GM18502 (cell line): ENCODE data around the gene GRIK3.
"Not testable (repeated sequence)": the region's sequence is repeated elsewhere in the genome, so short reads cannot be mapped to it uniquely, and the experiment has no call there.

Experiments used
- ATAC-seq: cut with Tn5 transposase; IDR thresholded peaks from one replicate; pipeline ENCODE4 v1.9.1; 2021; ENCODE audit warnings: mild to moderate bottlenecking; ENCODE audit not compliant: unreplicated experiment, poor library complexity

GRIK3 gene

GRCh38 chr1:36775716-36776115 is 258.6 kb downstream of the GRIK3 start:
- ATAC-seq, result no peak

- ATAC-seq, result no peak
Observed at GRCh38 chr1:36773827-36774541, 260.3 kb downstream of the GRIK3 start.

- ATAC-seq, result no peak
Observed at GRCh38 chr1:36772647-36773495, 261.4 kb downstream of the GRIK3 start.

- no peak for ATAC-seq
Observed at GRCh38 chr1:36771660-36772284, 262.5 kb downstream of the GRIK3 start.

GRCh38 chr1:36771240-36771639 is 263.1 kb downstream of the GRIK3 start:
- ATAC-seq, result no peak

GRCh38 chr1:36769886-36770830 is 264.2 kb downstream of the GRIK3 start:
- no peak for ATAC-seq

GRCh38 chr1:36768486-36769178 is 265.7 kb downstream of the GRIK3 start:
- ATAC-seq, result no peak

GRCh38 chr1:36767429-36767828 is 266.9 kb downstream of the GRIK3 start:
- ATAC-seq, result not testable (repeated sequence)

GRCh38 chr1:36766481-36766880 is 267.8 kb downstream of the GRIK3 start:
- ATAC-seq, result no peak

GRCh38 chr1:36765785-36766300 is 268.5 kb downstream of the GRIK3 start:
- ATAC-seq, result no peak

GRCh38 chr1:36764798-36765197 is 269.5 kb downstream of the GRIK3 start:
- no peak for ATAC-seq

GRCh38 chr1:36763771-36764170 is 270.5 kb downstream of the GRIK3 start:
- no peak for ATAC-seq

GRCh38 chr1:36762174-36762573 is 272.1 kb downstream of the GRIK3 start:
- no peak for ATAC-seq

GRCh38 chr1:36761113-36761512 is 273.2 kb downstream of the GRIK3 start:
- no peak for ATAC-seq

- ATAC-seq, result no peak
Observed at GRCh38 chr1:36760081-36760480, 274.2 kb downstream of the GRIK3 start.

- ATAC-seq, result no peak
Observed at GRCh38 chr1:36759355-36759754, 275.0 kb downstream of the GRIK3 start.

- no peak for ATAC-seq
Observed at GRCh38 chr1:36755303-36756230, 278.7 kb downstream of the GRIK3 start.

- no peak for ATAC-seq
Observed at GRCh38 chr1:36754366-36754765, 279.9 kb downstream of the GRIK3 start.
